AG20443 (cell line): ENCODE results near the gene CNOT6.
"Not testable (repeated sequence)": the region's sequence is repeated elsewhere in the genome, so short reads cannot be mapped to it uniquely, and the experiment has no call there.

Source experiments
- DNase-seq: peaks from one replicate; pipeline ENCODE4 v3.0.0; 2012; ENCODE audit warnings: low spot score, mixed read lengths

CNOT6 gene

DNA sequence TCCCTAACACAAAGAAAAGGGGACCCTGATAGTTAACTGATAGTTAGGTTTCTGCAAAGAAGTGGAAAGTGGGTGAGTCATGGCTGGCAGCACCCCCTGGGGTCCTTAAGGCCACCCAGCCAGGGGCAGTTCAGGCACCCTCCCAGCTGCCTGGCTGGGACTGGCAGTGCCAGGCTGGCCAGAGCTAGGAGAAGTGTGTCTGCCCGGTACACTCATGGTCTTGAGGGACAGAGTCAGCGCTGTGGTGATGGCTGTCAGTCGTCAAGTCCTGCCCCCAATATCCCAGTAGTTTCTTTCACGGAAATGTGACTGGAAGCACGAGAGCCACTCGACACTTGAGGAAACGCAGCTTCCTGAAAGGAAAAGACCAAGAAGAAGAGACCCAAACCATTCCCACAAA lies 22.3 kb upstream of the CNOT6 start:
- DNase-seq, result no peak

DNA sequence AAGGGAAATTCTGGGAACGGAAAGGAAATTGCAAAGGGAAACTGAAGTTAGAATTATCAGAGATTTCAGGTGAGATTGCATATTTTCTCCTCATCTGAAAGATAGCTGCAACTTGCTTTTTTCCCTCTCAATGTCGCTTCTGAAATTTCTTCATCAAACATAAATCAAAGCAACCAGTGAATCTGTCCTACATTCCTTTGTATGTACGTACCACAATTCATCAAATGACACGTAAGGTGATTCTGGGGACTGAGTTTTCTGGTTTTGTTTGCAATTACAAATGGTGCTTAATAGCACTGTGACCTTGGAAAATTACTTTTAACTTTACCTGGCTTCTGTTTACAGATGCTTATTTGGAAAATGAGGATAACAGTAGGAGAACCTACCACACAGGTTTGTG lies 21.9 kb upstream of the CNOT6 start:
- no peak for DNase-seq

DNA sequence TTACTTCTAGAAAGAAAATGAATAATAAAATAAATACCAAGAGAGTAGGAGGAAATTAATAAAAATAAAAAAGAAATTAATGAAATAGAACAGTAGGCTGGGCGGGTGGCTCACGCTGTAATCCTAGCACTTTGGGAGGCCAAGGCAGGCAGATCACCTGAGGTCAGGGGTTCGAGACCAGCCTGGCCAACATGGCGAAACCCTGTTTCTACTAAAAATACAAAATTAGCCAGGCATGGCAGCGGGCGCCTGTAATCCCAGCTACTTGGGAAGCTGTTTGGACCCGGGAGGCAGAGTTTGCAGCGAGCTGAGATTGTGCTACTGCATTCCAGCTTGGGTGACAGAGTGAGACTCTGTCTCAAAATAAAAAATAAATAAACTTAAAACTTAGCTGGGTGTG lies 20.8 kb upstream of the CNOT6 start:
- DNase-seq, result not testable (repeated sequence)

DNA sequence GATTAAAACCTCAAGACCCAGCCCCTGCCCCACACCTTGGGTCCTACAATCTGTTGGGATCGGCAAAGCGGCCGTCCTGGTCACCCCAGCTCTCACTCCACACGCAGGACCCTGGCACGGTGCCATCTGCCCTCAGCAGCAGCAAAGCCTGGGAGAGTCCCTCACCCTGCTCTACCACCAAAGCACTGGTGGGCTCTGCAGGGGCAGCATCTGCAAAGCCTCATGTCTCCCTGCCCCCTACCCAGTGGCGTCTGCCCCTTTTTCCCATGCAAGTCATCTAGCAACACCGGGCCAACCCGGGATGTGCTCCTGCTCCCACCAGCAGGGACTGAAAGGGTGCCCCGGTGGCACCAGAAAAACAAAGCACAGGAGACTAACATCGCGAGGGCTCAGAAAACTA lies 19.6 kb upstream of the CNOT6 start:
- no peak for DNase-seq

DNA sequence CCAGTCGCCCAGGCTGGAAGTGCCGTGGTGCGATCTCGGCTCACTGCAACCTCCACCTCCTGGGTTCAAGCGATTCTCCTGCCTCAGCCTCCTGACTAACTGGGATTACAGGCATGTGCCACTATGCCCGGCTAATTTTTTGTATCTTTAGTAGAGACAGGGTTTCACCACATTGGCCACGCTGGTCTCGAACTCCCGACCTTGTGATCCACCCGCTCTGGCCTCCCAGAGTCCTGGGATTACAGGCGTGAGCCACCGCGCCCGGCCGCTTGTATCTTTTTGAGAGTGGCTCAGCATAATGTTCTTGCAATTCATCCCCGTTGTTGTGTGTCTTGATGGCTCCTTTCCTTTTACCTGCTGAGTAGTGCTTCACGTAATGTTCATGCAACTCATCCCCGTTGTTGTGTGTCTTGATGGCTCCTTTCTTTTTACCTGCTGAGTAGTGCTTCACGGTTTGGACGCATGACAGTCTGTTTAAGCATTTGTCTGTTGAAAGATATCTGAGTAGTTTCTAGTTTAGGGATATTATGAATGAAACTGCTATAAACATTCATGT lies 18.1 kb upstream of the CNOT6 start:
- not testable (repeated sequence) for DNase-seq

DNA sequence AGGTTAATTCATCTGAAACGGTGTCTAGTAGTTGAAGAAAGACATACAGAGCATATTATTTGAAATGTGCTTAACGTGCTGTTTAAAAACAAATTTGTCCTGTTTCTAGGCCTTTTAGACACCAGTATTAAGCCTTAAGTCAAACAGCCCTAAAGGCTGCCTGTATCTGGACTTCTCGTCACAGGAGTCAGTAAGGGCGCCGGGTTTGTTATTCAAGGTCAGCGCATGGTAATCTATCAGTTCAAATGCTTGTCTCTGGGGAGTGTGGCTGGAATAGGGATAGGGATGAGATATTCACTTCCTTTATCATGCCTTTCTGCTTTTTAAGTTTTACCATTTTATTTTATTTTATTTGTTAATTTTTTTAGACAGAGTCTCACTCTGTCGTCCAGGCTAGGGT lies 9.4 kb upstream of the CNOT6 start:
- no peak for DNase-seq

DNA sequence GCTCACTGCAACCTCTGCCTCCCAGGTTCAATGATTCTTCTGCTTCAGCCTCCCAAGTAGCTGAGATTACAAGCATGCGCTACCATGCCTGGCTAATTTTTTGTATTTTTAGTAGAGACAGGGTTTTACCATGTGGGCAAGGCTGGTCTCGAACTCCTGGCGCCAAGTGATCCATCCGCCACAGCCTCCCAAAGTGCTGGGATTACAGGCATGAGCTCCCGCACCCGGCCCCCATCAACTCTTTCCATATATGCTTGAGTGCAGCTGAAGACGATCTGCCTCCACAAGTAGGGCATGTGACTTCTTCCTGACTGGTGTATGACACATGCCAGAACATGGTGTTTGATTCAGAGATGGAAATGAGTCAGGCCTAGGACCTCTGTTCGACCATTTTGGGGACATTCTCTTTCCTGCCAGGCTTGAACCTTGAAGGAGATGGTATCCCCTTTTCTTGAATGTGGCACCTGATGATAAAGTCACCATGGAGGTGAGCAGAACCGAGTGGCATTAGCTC lies 7.5 kb upstream of the CNOT6 start:
- DNase-seq, result no peak

DNA sequence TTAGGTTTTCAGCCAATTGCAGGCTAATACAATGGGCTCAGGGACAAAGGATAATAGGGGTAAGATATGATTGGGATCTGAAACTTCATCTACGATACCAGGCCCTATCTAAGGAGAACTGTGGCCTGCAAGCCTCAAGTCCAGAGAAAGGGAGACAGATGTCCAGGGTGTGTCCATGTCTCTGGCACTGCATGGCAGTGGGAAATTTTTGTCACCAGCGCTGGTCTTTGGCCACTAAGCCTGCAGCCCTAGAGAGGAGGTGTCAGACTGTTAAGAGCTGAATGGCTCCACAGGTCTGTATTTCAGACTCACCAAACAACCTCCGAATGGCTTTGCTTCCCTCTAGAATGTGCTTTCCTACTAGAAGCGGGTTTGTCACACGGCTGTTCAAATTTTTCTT lies 6.6 kb upstream of the CNOT6 start:
- no peak for DNase-seq

DNA sequence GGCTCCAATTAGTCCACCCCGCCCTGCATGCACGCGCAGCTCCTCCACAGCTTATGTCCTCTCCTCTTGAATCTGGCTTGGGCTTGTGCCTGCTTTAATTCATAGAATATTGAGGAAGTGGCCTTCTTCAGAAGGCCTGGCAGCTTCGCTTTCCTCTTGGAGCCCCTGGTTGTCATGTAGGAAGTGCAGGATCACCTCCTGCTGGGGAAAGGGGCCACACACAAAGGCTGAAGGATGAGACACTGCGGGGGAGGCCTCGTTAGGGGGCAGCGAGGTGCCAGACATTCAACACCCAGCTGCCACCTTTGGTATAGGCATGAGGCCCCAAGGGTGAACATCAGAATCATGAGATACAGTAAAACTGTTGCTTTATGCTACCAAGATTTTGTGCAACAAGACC lies 2.7 kb upstream of the CNOT6 start:
- DNase-seq, result no peak

DNA sequence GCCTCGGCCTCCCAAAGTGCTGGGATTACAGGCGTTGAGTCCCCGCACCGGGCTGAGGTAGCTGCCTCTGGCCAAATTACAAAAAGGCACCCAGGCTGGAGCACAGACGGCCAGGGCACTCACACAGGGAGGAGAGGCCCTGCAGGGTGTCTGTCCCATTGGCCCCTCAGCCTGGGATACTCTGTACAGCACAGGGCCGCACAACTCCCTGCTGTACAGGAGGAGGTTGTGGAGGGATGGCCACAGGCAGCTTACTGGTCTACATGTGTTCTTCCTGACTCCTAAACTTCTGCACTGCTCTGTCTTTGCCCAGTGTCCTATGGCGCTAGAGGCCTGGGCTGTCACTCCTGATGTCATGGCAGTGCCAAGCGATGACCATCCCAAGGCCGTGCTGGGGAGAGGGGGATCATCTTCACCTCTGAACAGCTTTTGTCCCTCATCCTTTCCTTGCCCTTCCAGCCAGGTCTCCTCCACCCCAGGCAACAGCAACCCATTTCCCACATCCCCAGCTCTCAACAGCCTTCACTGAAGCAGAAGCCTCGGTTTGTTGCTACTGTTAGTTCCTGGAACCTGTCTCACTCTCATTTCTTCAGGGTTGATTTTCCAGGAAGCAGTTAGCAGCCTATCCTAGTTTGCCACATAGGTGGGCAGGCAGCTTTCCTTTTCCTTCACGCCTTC lies 1.8 kb upstream of the CNOT6 start:
- no peak for DNase-seq

DNA sequence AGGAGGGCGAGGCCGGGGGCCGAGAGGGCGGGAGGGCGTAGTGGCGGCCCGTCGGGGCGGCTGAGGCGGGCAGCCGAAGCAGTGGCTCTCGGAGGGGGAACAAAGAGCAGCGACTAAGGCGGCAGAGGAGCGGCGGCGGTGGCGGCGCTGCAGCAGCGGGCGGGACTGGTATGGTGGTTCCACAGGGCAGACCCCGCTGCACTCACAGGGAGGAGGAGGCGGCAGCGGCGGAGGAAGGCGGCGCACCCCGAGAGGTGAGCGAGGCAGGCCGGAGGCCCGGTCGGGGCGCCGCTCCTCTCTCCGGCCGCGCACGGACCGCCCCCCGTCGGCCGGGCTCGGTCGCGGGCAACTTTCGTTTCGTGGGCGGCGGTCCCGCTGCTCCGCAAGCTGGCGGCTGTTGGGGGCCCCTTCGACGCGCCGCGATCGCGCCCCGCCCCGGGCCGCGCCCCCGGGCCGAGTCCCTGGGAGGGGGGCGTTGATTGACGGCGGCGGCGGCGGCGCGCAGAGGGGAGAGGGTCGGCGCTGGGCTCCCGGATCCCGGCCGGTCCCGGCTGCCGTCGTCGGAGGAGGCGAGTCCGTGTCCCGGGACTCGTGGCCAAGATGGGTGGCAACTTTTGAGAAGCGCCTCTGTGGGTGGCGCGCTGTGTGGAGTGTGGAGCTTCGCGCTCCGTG lies 467 bp downstream of the CNOT6 start:
- peak; percentile 65 for DNase-seq

DNA sequence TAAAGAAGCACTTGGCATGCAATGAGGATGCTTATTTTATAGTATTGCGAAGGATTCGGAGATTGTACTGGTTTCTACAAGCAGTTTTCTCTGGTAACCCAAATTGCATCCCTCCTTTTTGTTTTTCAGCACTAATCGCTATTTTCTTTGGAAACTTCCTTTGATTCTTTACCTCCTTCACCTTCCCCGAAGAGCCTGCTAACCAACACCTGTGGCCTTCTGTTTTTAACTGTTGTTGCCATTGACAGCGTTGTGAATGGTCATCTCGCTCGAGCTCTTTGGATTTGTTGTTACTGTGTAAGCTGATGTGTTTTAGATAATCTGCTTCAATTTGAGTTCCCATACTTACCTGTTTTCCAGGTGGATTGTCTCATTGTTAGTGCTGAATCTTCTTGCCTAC lies 1.1 kb downstream of the CNOT6 start:
- no peak for DNase-seq

DNA sequence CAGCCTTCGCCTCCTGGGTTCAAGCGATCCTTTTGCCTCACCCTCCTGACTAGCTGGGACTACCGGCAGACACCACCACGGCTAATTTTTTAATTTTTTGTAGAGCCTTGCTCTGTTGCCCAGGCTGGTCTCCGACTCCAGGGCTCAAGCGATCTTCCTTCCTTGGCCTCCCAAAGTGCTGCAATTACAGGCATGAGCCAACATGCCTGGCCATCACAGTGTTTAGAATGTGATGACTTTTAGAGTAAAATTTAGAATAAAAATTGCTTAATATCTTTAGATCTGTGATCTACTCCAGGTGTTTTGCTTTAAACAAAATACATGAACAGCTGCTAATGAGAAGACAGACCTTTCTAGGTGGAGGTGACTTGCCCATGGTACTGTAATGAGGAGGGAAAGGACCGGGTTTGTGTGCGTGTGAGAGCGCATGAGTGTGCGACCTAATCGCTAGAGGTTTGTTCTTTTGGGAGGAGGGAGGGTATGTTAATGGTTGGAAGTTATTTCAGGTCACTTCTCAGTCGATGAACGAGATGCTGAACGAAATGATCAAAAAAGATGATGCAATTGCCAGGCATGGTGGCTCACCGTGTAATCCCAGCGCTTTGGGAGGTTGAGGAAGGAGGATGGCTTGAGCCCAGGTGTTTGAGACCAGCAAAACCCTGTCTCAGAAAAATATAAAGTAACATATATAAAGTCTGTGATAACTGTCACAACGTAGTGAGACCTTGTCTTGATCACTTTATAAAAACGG lies 2.0 kb downstream of the CNOT6 start:
- no peak for DNase-seq

DNA sequence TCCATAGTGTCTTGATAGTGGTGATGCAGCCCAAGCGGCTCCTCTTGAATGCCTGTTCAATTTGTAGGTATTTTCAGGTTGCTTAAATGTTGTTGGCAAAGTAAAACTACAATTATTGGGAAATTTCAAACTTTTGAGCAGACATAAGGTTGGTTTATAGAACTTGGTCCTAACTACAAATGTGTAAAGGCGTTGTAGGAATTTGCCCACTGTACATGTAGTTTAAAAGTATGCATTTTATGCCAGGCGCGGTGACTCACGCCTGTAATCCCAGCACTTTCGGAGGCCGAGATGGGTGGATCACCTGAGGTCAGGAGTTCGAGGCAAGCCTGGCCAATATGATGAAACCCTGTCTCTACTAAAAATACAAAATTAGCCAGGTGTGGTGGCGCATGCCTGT lies 2.6 kb downstream of the CNOT6 start:
- DNase-seq, result not testable (repeated sequence)

DNA sequence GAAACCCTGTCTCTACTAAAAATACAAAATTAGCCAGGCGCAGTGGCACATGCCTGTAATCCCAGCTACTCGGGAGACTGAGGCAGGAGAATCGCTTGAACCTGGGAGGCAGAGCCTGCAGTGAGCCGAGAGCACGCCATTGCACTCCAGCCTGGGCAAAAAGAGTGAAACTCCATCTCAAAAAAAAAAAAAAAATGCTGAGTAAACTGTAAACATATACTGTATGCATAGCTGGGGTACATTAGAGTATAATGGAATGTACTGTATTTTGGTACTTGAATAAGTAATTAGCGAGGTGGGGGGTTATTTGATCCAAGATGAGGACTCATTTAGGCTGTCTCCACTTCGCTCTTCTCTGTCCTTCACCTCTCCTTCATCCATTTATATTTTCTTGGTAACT lies 3.7 kb downstream of the CNOT6 start:
- DNase-seq, result not testable (repeated sequence)

DNA sequence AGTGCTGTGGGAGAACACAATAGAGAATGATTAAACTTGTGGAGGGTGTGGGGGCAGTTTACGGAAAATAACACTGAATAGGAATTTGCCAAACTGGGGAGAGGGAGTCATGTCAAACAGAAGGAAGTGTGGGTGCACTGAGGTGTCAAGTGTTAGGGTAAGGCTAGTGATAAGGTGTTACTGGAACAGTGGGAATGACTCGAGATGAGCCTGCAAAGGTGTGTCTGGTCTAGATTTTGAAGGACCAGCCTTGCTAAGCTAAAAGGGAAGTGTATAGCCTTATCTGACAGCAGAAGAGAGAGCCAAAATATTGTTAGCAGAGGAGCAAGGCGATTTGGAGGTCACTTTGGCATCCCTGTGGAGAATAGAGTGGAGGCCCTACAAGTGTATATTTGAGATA lies 4.2 kb downstream of the CNOT6 start:
- no peak for DNase-seq

DNA sequence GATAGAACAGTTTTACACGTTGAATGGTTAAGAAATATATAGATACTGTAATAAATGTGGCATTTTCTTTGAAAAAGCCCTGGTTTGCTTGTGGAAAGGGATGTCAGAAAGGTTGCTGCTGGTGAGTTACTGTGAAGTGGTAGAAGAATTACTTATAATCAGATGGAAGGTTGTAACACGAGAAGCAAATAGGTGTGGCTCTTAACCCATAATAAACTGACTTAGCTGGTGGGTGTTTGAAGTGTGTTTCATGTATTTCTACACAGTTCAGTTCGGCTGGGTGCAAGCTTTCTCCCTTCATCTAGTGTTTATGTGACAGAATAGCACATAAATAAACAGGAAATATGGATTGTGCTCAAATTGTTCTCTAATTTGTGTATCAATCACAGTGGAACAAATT lies 5.5 kb downstream of the CNOT6 start:
- DNase-seq, result no peak

DNA sequence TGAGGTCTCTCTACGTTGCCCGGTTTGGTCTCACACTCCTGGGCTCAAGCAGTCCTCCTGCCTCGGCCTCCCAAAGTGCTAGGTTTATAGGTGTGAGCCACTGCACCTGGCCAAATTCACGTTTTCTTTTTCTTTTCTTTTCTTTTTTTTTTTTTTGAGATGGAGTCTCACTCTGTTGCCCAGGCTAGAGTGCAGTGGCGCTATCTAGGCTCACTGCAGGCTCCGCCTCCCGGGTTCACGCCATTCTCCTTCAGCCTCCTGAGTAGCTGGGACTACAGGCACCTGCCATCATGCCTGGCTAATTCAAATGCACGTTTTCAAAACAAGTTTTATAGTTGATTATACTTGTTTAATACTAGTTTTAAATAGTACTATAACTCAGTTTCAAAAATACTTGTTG lies 6.1 kb downstream of the CNOT6 start:
- DNase-seq, result not testable (repeated sequence)

DNA sequence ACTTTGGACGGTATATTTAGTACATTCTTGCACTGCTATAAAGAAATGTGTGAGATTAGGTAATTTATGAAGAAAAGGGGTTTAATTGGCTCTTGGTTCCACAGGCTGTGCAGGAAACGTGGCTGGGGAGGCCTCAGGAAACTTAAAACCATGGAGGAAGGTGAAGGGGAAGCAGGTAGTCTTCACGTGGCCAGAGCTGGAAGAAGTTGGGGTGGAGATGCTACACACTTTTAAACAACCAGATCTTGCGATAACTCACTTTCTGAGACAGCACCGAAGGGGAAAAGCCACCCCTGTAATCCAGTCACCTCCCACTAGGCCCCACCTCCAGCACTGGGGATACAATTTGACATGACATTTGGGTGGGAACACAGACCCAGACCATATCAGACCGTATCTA lies 13.5 kb downstream of the CNOT6 start:
- DNase-seq, result no peak

DNA sequence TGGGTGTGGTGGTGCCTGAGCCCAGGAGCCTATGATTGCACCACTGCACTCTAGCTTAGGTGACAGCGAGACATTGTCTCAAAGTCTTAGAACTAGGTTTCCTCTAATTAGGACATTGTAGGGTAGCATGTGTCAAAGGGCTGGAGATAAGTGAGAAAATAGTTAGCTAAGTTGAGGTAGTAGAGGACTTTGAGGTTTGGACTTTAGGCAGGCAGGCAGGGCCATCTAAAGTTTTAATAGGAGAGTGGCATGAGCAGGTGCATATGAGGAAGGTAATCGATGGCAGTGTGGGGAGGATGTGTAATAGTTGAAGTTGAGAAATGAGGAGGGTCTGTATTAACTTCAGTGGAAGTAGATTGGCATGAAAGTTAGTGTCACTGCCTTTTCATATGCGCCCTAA lies 21.1 kb downstream of the CNOT6 start:
- DNase-seq, result no peak

DNA sequence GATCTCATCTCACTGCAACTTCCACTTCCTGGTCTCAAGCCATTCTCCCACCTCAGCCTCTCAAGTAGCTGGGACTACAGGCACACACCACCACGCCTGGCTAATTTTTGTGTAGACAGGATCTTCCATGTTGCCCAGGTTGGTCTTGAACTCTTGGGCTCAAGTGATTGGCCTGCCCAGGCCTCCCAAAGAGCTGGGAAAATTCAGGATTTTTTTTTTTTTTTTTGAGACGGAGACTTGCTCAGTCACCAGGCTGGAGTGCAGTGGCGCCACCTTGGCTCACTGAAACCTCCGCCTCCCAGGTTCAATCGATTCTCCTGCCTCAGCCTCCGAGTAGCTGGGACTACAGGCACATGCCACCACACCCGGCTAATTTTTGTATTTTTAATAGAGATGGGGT lies 21.8 kb downstream of the CNOT6 start:
- DNase-seq, result not testable (repeated sequence)

DNA sequence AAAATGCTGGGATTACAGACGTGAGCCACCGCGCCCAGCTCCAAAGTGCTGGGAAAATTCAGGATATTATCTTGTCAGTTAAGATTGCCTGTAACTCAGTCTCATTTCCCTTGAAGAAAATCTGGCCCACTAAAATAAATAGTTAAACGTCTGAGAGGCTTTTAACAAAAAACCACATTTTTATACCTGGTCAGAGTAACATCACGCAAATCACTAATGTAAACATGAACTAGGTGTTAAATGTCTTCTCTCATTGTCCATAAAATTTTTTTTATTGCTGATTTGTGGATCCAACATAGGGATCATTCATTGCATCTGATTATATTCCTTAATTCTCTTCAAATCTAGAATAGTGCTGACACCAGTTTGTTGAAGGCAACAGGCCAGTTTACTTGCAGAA lies 22.3 kb downstream of the CNOT6 start:
- no peak for DNase-seq

DNA sequence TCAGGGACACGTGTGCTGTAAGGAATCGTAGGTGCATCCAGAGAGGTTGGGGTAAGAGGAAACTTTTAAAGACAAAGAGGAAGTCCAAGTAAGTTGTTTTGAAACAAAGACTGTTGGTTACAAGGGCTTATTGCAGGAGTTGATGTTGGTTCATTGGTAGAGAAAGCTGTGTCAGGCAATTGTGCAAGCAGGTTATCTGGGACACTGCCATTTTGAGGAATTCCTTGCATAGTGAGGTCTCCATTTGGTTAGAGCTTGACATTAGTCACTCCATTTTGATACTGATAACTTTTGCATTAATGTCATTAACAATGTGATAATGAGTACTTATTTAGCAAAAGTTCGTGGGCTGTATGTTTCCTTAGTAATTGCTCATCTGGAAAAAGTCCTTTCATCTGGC lies 24.9 kb downstream of the CNOT6 start:
- DNase-seq, result peak; percentile 62
